ENCODE measurements around the gene ABCA1. TPM values are rescaled to one million over a fixed set of nuclear protein-coding genes. Genes with fewer than 3 reads are reported as not detected.

Gene ABCA1
- total RNA-seq, 3 donors from 2014 or later, result 26.6 to 111 (median 36.8) TPM

- intact Hi-C loops (cut with DNase I, micrococcal nuclease), result no loop called here
- no peak for TF ChIP-seq CTCF (IDR thresholded peaks at IDR 0.05)
- DNase-seq (no peak), ATAC-seq (no peak)
- Histone ChIP-seq H3K4me3 (no peak overlapping the region), H3K4me1 (ENCODE audit: low read depth) (peaks cover 10% of the 10 kb centered on the region), H3K9me3 (no peaks in the 10 kb centered on the region), H3K36me3 (ENCODE audit: low read depth) (no peaks in the 10 kb centered on the region)
Observed at GRCh38 chr9:104750185-104750767, 177.7 kb downstream of the ABCA1 start.

- H3K4me3 ChIP-seq, result peak overlapping the region; percentile 71
- H3K9me3 ChIP-seq, result no peaks in the 10 kb centered on the region
- intact Hi-C loops (cut with DNase I, micrococcal nuclease), result no loop called here
- H3K36me3 ChIP-seq (ENCODE audit: low read depth), result no peaks in the 10 kb centered on the region
- TF ChIP-seq CTCF (IDR thresholded peaks at IDR 0.05), result no peak
- peaks cover 10% of the 10 kb centered on the region for H3K4me1 ChIP-seq (ENCODE audit: low read depth)
- no peak for DNase-seq
- ATAC-seq, result no peak
Observed at GRCh38 chr9:104748359-104749031, 179.5 kb downstream of the ABCA1 start.

- Histone ChIP-seq H3K36me3 (ENCODE audit: low read depth) (no peaks in the 10 kb centered on the region), H3K4me1 (ENCODE audit: low read depth) (peaks cover 10% of the 10 kb centered on the region), H3K4me3 (peak within 1 kb of the TSS; percentile 71), H3K9me3 (no peaks in the 10 kb centered on the region)
- DNase-seq (peak; percentile 93 to 94 (median 94)), ATAC-seq (peak; percentile 95)
- intact Hi-C loops (cut with DNase I, micrococcal nuclease), result no loop called here
- no peak for TF ChIP-seq CTCF (IDR thresholded peaks at IDR 0.05)
Observed at GRCh38 chr9:104747565-104748358, 180.2 kb downstream of the ABCA1 start, which contains the start of gene NIPSNAP3A. Gene NIPSNAP3A (plus strand): TSS chr9:104747683. CDS start chr9:104747793, 110 bp downstream.

- intact Hi-C loops (cut with DNase I, micrococcal nuclease), result no loop called here
- no peaks in the 10 kb centered on the region for H3K9me3 ChIP-seq
- peak overlapping the region; percentile 71 for H3K4me3 ChIP-seq
- DNase-seq (no peak), ATAC-seq (peak; percentile 39)
- H3K4me1 ChIP-seq (ENCODE audit: low read depth), result peaks cover 10% of the 10 kb centered on the region
- H3K36me3 ChIP-seq (ENCODE audit: low read depth), result no peaks in the 10 kb centered on the region
- TF ChIP-seq CTCF (IDR thresholded peaks at IDR 0.05), result no peak
Observed at GRCh38 chr9:104747245-104747564, 180.8 kb downstream of the ABCA1 start.

- DNase-seq (no peak), ATAC-seq (no peak)
- peaks cover 10% of the 10 kb centered on the region for H3K4me1 ChIP-seq (ENCODE audit: low read depth)
- no peaks in the 10 kb centered on the region for H3K9me3 ChIP-seq
- H3K36me3 ChIP-seq (ENCODE audit: low read depth), result no peaks in the 10 kb centered on the region
- no peak for TF ChIP-seq CTCF (IDR thresholded peaks at IDR 0.05)
- no peak overlapping the region for H3K4me3 ChIP-seq
- intact Hi-C loops (cut with DNase I, micrococcal nuclease), result no loop called here
Observed at GRCh38 chr9:104746798-104747197, 181.2 kb downstream of the ABCA1 start.
